Skin of body (tissue), 2 donors: ENCODE results near the gene OBSCN. TPM values are rescaled to one million over a fixed set of nuclear protein-coding genes. Genes with fewer than 3 reads are reported as not detected.

Experiments used
- DNase-seq: peaks from one replicate; lab custom pipeline; 2025; lab: John Stamatoyannopoulos, UW
- total RNA-seq: library from RNA; depleted of rRNA; stranded (reverse); fragments of >200 nt; gene quantifications from one replicate; pipeline ENCODE4 v1.2.3, GENCODE V29; 2014

OBSCN gene
- total RNA-seq, 1 donor from 2014 or later, result 79.3 TPM

GRCh38 chr1:228396770-228397662, 189.2 kb downstream of the OBSCN start:
- no peak for DNase-seq

GRCh38 chr1:228397966-228398365, 190.1 kb downstream of the OBSCN start:
- DNase-seq, result no peak

GRCh38 chr1:228398741-228399461, 191.1 kb downstream of the OBSCN start:
- DNase-seq, result no peak

GRCh38 chr1:228399531-228400236, 191.8 kb downstream of the OBSCN start:
- no peak for DNase-seq

GRCh38 chr1:228400237-228400651, 192.4 kb downstream of the OBSCN start:
- no peak for DNase-seq

GRCh38 chr1:228400692-228401454, 193.0 kb downstream of the OBSCN start:
- DNase-seq, result no peak

GRCh38 chr1:228401782-228402640, 194.2 kb downstream of the OBSCN start:
- DNase-seq, result no peak

- DNase-seq, result no peak
These were observed 194.8 kb downstream of the OBSCN start for GRCh38 chr1:228402641-228403025.

- no peak for DNase-seq
These were observed 195.4 kb downstream of the OBSCN start for GRCh38 chr1:228403231-228403631.

GRCh38 chr1:228404107-228404720, 196.4 kb downstream of the OBSCN start:
- no peak for DNase-seq

GRCh38 chr1:228405200-228405978, 197.5 kb downstream of the OBSCN start:
- DNase-seq, result no peak

- no peak for DNase-seq
These were observed 198.1 kb downstream of the OBSCN start for GRCh38 chr1:228405979-228406228.

- DNase-seq, result no peak
These were observed 199.5 kb downstream of the OBSCN start for GRCh38 chr1:228407106-228408040.

- no peak for DNase-seq
These were observed 200.4 kb downstream of the OBSCN start for GRCh38 chr1:228408041-228408868.

- DNase-seq, result no peak
These were observed 201.3 kb downstream of the OBSCN start for GRCh38 chr1:228408869-228409805.

- DNase-seq, result no peak
These were observed 202.2 kb downstream of the OBSCN start for GRCh38 chr1:228410015-228410414.
